K562 (cell line): ENCODE measurements around the gene FRK. TPM values are rescaled to one million over a fixed set of nuclear protein-coding genes. Genes with fewer than 3 reads are reported as not detected.

Experiments
- ATAC-seq: fragments of 200-7000 bp; cut with Tn5 transposase; 3 replicates; pipeline ENCODE4 v1.9.1; 2020; ENCODE audit warnings: moderate library complexity
- BruUV-seq: library from RNA; stranded (reverse); fragments of 400-500 nt; replicated peaks from 2 replicates; lab custom pipeline; 2021; lab: Mats Ljungman, UMichigan
- CTCF ChIA-PET: fragments of 300-600 bp; formaldehyde crosslinking; extraction: SDS; loops from one replicate; lab custom pipeline; 2021; ENCODE audit warnings: low intra/inter-chr PET ratio; lab: Yijun Ruan, JAX
- POLR2A ChIA-PET: fragments of 300-600, 350-650 bp; sonication (Branson Sonifier 250); formaldehyde crosslinking; extraction: SDS; loops from one replicate; lab custom pipeline; 2021; ENCODE audit warnings: antibody characterized with exemption, inconsistent platforms; lab: Yijun Ruan, JAX
- DNase-seq, 4 experiments: peaks; one replicate each; pipeline versions ENCODE4 v3.0.0 to v3.0.0-alpha.2; 2011 to 2018; ENCODE audit warnings: low spot score in 3 of 4, mixed read lengths in 3 of 4; ENCODE audit errors: extremely low read depth in 1 of 4
- FAIRE-seq: peaks from 2 replicates; lab custom pipeline; 2011; peaks lifted over from hg19 to GRCh38; lab: Jason Lieb, UNC
- H2AFZ ChIP-seq: 2 replicates; pipeline ENCODE4 v1.6.0; 2011; ENCODE audit warnings: low read depth, low read length, control low read depth, inconsistent platforms
- H3K27ac ChIP-seq: fragments of 200-600 bp; 3 replicates; pipeline ENCODE4 v1.8.0; 2011; ENCODE audit warnings: low read depth, mild to moderate bottlenecking, control low read depth, inconsistent platforms, low read length, moderate library complexity, mixed read lengths; ENCODE audit errors: extremely low read depth
- H3K27me3 ChIP-seq, 2 experiments: fragments of 300-600 bp in 1 of 2; 2 replicates in 1 of 2; 3 replicates in 1 of 2; pipeline versions ENCODE4 v1.6.0 to v1.8.0; 2011; ENCODE audit warnings: inconsistent platforms in 2 of 2, low read length in 2 of 2, mild to moderate bottlenecking in 1 of 2, mixed read lengths in 1 of 2, moderate library complexity in 1 of 2; ENCODE audit not compliant: control insufficient read depth in 2 of 2, insufficient read depth in 2 of 2
- H3K36me3 ChIP-seq: fragments of 300-600 bp; 3 replicates; pipeline ENCODE4 v1.8.0; 2011; ENCODE audit warnings: mild to moderate bottlenecking, low read length, inconsistent platforms; ENCODE audit not compliant: control insufficient read depth, insufficient read depth
- H3K4me1 ChIP-seq, 2 experiments: fragments of 200-600 bp in 1 of 2; replicated peaks in 1 of 2; 2 replicates in 1 of 2; 3 replicates in 1 of 2; pipeline versions ENCODE4 v1.5.1 to v1.8.0; 2011; ENCODE audit warnings: inconsistent platforms in 2 of 2, low read length in 2 of 2, mild to moderate bottlenecking in 1 of 2, mixed read lengths in 1 of 2, moderate library complexity in 1 of 2; ENCODE audit not compliant: control insufficient read depth in 2 of 2, insufficient read depth in 2 of 2
- H3K4me2 ChIP-seq: 2 replicates; pipeline ENCODE4 v1.6.1; 2011; ENCODE audit warnings: low read length, control low read depth, inconsistent platforms, mixed read lengths; ENCODE audit not compliant: insufficient read depth
- H3K4me3 ChIP-seq: fragments of 200-600 bp; sonication (generic), shearing (Covaris generic); 2 replicates; pipeline ENCODE4 v1.5.1; 2016; ENCODE audit warnings: control low read depth, inconsistent platforms
- H3K79me2 ChIP-seq: fragments of 200-600 bp; 3 replicates; pipeline ENCODE4 v1.8.0; 2011; ENCODE audit warnings: low read length, inconsistent platforms; ENCODE audit not compliant: control insufficient read depth, insufficient read depth
- H3K9ac ChIP-seq, 2 experiments: 2 replicates each; pipeline versions ENCODE4 v1.6.0 to v1.6.1; 2011; ENCODE audit warnings: low read depth in 2 of 2, low read length in 2 of 2, control low read depth in 1 of 2, inconsistent platforms in 1 of 2, mild to moderate bottlenecking in 1 of 2, mixed read lengths in 1 of 2; ENCODE audit not compliant: insufficient read depth in 1 of 2
- H3K9me1 ChIP-seq: one replicate; pipeline ENCODE4 v1.6.0; 2011; ENCODE audit warnings: inconsistent platforms, mild to moderate bottlenecking, low read length, moderate library complexity; ENCODE audit not compliant: control insufficient read depth, insufficient read depth
- H3K9me3 ChIP-seq: replicated peaks from 2 replicates; pipeline ENCODE4 v1.5.1; 2011; ENCODE audit warnings: low read depth, low read length, inconsistent platforms; ENCODE audit not compliant: control insufficient read depth, insufficient read depth
- H4K20me1 ChIP-seq: replicated peaks from 2 replicates; pipeline ENCODE4 v1.6.1; 2011; ENCODE audit warnings: low read length, inconsistent platforms, mixed read lengths; ENCODE audit not compliant: control insufficient read depth, insufficient read depth
- CUX1 ChIP-seq: fragments of 200-800 bp; sonication (Bioruptor generic); IDR thresholded peaks from 2 replicates; pipeline ENCODE4 v1.6.1; 2016; ENCODE audit warnings: missing genetic modification characterization, missing compliant biosample characterization
- EZH2 ChIP-seq: IDR thresholded peaks from 2 replicates; pipeline ENCODE4 v1.6.1; 2012; ENCODE audit warnings: low read depth, mild to moderate bottlenecking, inconsistent platforms, low read length, borderline replicate concordance
- KDM4B ChIP-seq, 2 experiments: fragments of 450-650 bp in 1 of 2; sonication (generic) in 1 of 2; IDR thresholded peaks; 2 replicates each; pipeline ENCODE4 v1.6.1; 2016 to 2017; ENCODE audit warnings: borderline replicate concordance in 2 of 2, antibody characterized with exemption in 1 of 2, low read depth in 1 of 2, mild to moderate bottlenecking in 1 of 2
- MAZ ChIP-seq, 2 experiments: fragments of 450-650 bp in 1 of 2; sonication (generic) in 1 of 2; formaldehyde crosslinking; IDR thresholded peaks in 1 of 2; conservative IDR thresholded peaks in 1 of 2; 2 replicates each; pipeline versions ENCODE4 v1.4.0 to v1.5.0; 2020; ENCODE audit warnings: mild to moderate bottlenecking in 1 of 2, missing genetic modification reagents in 1 of 2
- POLR2B ChIP-seq: fragments of 450-650 bp; IDR thresholded peaks from 2 replicates; pipeline ENCODE4 v1.6.1; 2018; ENCODE audit warnings: low read depth; ENCODE audit not compliant: partially characterized antibody
- ZBTB2 ChIP-seq: fragments of 450-650 bp; IDR thresholded peaks from 2 replicates; pipeline ENCODE4 v1.6.1; 2016; ENCODE audit warnings: antibody characterized with exemption
- ZFP91 ChIP-seq: sonication (generic); formaldehyde crosslinking; IDR thresholded peaks from 2 replicates; pipeline ENCODE4 v1.8.0; 2022; ENCODE audit warnings: mild to moderate bottlenecking, missing genetic modification reagents
- ZNF232 ChIP-seq: sonication (generic); formaldehyde crosslinking; IDR thresholded peaks from 2 replicates; pipeline ENCODE4 v1.8.0; 2022; ENCODE audit warnings: mild to moderate bottlenecking, missing genetic modification reagents
- ZNF583 ChIP-seq: fragments of 250-450 bp; sonication (Bioruptor Pico); IDR thresholded peaks from 2 replicates; pipeline ENCODE4 v1.4.0; 2020
- ZNF740 ChIP-seq, 3 experiments: fragments of 200-800 bp in 1 of 3; sonication (Bioruptor generic) in 1 of 3; sonication (generic) in 1 of 3; formaldehyde crosslinking in 1 of 3; IDR thresholded peaks; 2 replicates each; pipeline versions ENCODE4 v1.6.1 to v1.8.0; 2016 to 2022; ENCODE audit warnings: mild to moderate bottlenecking in 2 of 3, missing compliant biosample characterization in 2 of 3, missing genetic modification characterization in 2 of 3, missing genetic modification reagents in 1 of 3
- in situ Hi-C: fragments of 300-500 bp; cut with MboI; formaldehyde crosslinking; loops from 4 replicates; pipeline ENCODE4 v1.15.0; 2018; ENCODE audit warnings: inconsistent platforms, mixed read lengths
- intact Hi-C: fragments of 100-400 bp; cut with micrococcal nuclease; formaldehyde crosslinking; loops from 2 replicates; pipeline ENCODE4 v1.14.2; 2022
- polyA plus RNA-seq, 8 experiments: library from polyadenylated mRNA; depleted of rRNA in 4 of 8; stranded (reverse) in 5 of 8; unstranded in 3 of 8; fragments of >200 nt; fragmentation: Nextera tagmentation in 2 of 8; fragmentation: Illumina TruSeq in 1 of 8; extraction: Ambion mirVana in 2 of 8; extraction: Trizol in 1 of 8; gene quantifications; 2 replicates each; pipeline versions ENCODE4 v1.2.1 to v1.2.3, GENCODE V29; 2011 to 2014; ENCODE audit warnings: inconsistent platforms in 1 of 8, missing spikeins in 1 of 8
- total RNA-seq, 7 experiments: library from RNA; depleted of rRNA in 6 of 7; stranded (reverse); fragments of >200 nt in 6 of 7; fragmentation: Illumina TruSeq in 2 of 7; extraction: Trizol in 2 of 7; gene quantifications; 2 replicates each; pipeline versions ENCODE4 v1.2.1 to v1.2.3, GENCODE V29; 2011 to 2021; ENCODE audit warnings: low replicate concordance in 1 of 7

Gene FRK
- total and polyA plus RNA-seq, 9 of the 15 experiments (the other 6 are each of a cell fraction or from before 2014, with no cell fraction given): 0.01 to 0.29 (median 0.09) TPM

GRCh38 chr6:115948751-115949150, 111.9 kb downstream of the FRK start:
- Histone ChIP-seq H3K4me1 (no peaks in the 10 kb centered on the region), H3K27ac (no peak overlapping the region), H3K4me2 (no peak overlapping the region), H2AFZ (no peak overlapping the region), H3K4me3 (no peak overlapping the region), H4K20me1 (no peaks in the 10 kb centered on the region), H3K27me3 (no peaks in the 10 kb centered on the region), H3K79me2 (no peaks in the 10 kb centered on the region), H3K9ac (no peak overlapping the region), H3K9me1 (no peaks in the 10 kb centered on the region), H3K9me3 (no peaks in the 10 kb centered on the region), H3K36me3 (no peaks in the 10 kb centered on the region)
- in situ Hi-C loops: no loop called here
- no peak for FAIRE-seq
- ATAC-seq: no peak
- intact Hi-C loops: no loop called here
- POLR2A ChIA-PET: no interaction called here
- DNase-seq: no peak
- CTCF ChIA-PET: no interaction called here
- BruUV-seq: no TSS peak
- TF ChIP-seq MAZ (CRISPR knock-in tag; conservative IDR thresholded peaks at IDR 0.05 in 1 of 2, IDR thresholded peaks at IDR 0.05 in 1 of 2) (no peak), ZNF232 (CRISPR knock-in tag) (no peak), KDM4B (IDR thresholded peaks at IDR 0.05; ENCODE audit: borderline replicate concordance in 2 of 2, low read depth in 1 of 2) (no peak), ZNF583 (CRISPR knock-in tag) (no peak), ZBTB2 (no peak), CUX1 (CRISPR knock-in tag) (no peak), EZH2 (no peak), POLR2B (no peak), ZFP91 (CRISPR knock-in tag) (no peak), ZNF740 (CRISPR knock-in tag; IDR thresholded peaks at IDR 0.05) (no peak), ZNF740 (tag; IDR thresholded peaks at IDR 0.05) (no peak)
